HG03565 (cell line): ENCODE measurements around the gene ITGA4.

Source experiments
- ATAC-seq: cut with Tn5 transposase; IDR thresholded peaks from one replicate; pipeline ENCODE4 v1.9.1; 2021; ENCODE audit warnings: mild to moderate bottlenecking, moderate library complexity; ENCODE audit not compliant: unreplicated experiment

The ITGA4 gene

GRCh38 chr2:181499231-181499630 lies 42.0 kb downstream of the ITGA4 start:
- no peak for ATAC-seq

GRCh38 chr2:181500201-181500600 lies 43.0 kb downstream of the ITGA4 start:
- ATAC-seq, result no peak

- ATAC-seq, result no peak
Measured at GRCh38 chr2:181515719-181516118, 58.5 kb downstream of the ITGA4 start.

- ATAC-seq, result no peak
Measured at GRCh38 chr2:181516992-181517391, 59.8 kb downstream of the ITGA4 start.

GRCh38 chr2:181517685-181518301 lies 60.6 kb downstream of the ITGA4 start:
- no peak for ATAC-seq

GRCh38 chr2:181520253-181520652 lies 63.1 kb downstream of the ITGA4 start:
- ATAC-seq, result no peak

- ATAC-seq, result no peak
Measured at GRCh38 chr2:181523756-181524155, 66.6 kb downstream of the ITGA4 start.

- ATAC-seq, result no peak
Measured at GRCh38 chr2:181526014-181526413, 68.8 kb downstream of the ITGA4 start.

GRCh38 chr2:181527058-181527457 lies 69.9 kb downstream of the ITGA4 start:
- ATAC-seq, result no peak

- ATAC-seq, result no peak
Measured at GRCh38 chr2:181528441-181528840, 71.3 kb downstream of the ITGA4 start.

GRCh38 chr2:181536730-181537129 lies 79.5 kb downstream of the ITGA4 start:
- ATAC-seq, result no peak

GRCh38 chr2:181540421-181540820 lies 83.2 kb downstream of the ITGA4 start:
- ATAC-seq, result no peak

- no peak for ATAC-seq
Measured at GRCh38 chr2:181542170-181542569, 85.0 kb downstream of the ITGA4 start.

GRCh38 chr2:181546086-181546485 lies 88.9 kb downstream of the ITGA4 start:
- ATAC-seq, result no peak

- ATAC-seq, result no peak
Measured at GRCh38 chr2:181552808-181553207, 95.6 kb downstream of the ITGA4 start.

- no peak for ATAC-seq
Measured at GRCh38 chr2:181553244-181553643, 96.1 kb downstream of the ITGA4 start.

GRCh38 chr2:181554061-181554830 lies 97.1 kb downstream of the ITGA4 start:
- ATAC-seq, result no peak

- no peak for ATAC-seq
Measured at GRCh38 chr2:181558371-181558770, 101.2 kb downstream of the ITGA4 start.

GRCh38 chr2:181563101-181563692 lies 106.0 kb downstream of the ITGA4 start:
- peak; percentile 55 for ATAC-seq

GRCh38 chr2:181566334-181567032 lies 109.3 kb downstream of the ITGA4 start:
- no peak for ATAC-seq

- no peak for ATAC-seq
Measured at GRCh38 chr2:181570059-181570458, 112.9 kb downstream of the ITGA4 start.
